IMR-90 (cell line): Measurements from ENCODE around the gene CEBPB. TPM values are rescaled to one million over a fixed set of nuclear protein-coding genes. Genes with fewer than 3 reads are reported as not detected.

Source experiments
- ATAC-seq: fragments of 200-7000 bp; cut with Tn5 transposase; 2 replicates; pipeline ENCODE4 v1.9.1; 2020; ENCODE audit warnings: low read depth, mild to moderate bottlenecking, moderate library complexity
- BruUV-seq: library from RNA; stranded (reverse); fragments of 400-500 nt; replicated peaks from 2 replicates; lab custom pipeline; 2021; lab: Mats Ljungman, UMichigan
- CTCF ChIA-PET: fragments of 300-600 bp; formaldehyde crosslinking; extraction: SDS; loops from one replicate; lab custom pipeline; 2021; ENCODE audit warnings: antibody characterized with exemption; lab: Yijun Ruan, JAX
- POLR2A ChIA-PET: fragments of 300-600 bp; sonication (Branson Sonifier 250); formaldehyde crosslinking; loops from one replicate; lab custom pipeline; 2022; ENCODE audit warnings: antibody characterized with exemption; ENCODE audit not compliant: unreplicated experiment; lab: Charles Lee
- DNase-seq: peaks from one replicate; pipeline ENCODE4 v3.0.0; 2013
- H2AFZ ChIP-seq: replicated peaks from 2 replicates; pipeline ENCODE3; 2013; ENCODE audit warnings: low read length, mild to moderate bottlenecking; ENCODE audit not compliant: poor library complexity
- H2AK5ac ChIP-seq: 2 replicates; pipeline ENCODE4 v1.6.1; 2013; ENCODE audit warnings: low read depth, low read length, inconsistent platforms
- H2AK9ac ChIP-seq: replicated peaks from 2 replicates; pipeline ENCODE3; 2013; ENCODE audit warnings: mild to moderate bottlenecking, low read depth, low read length, moderate library complexity; ENCODE audit not compliant: poor library complexity
- H2BK120ac ChIP-seq: 2 replicates; pipeline ENCODE4 v1.6.1; 2013; ENCODE audit warnings: low read depth, low read length, inconsistent platforms
- H2BK15ac ChIP-seq: 3 replicates; pipeline ENCODE4 v1.6.1; 2013; ENCODE audit warnings: low read depth, low read length, inconsistent platforms
- H2BK20ac ChIP-seq: 2 replicates; pipeline ENCODE4 v1.6.1; 2013; ENCODE audit warnings: low read depth, mild to moderate bottlenecking, inconsistent platforms, low read length, moderate library complexity
- H2BK5ac ChIP-seq: 2 replicates; pipeline ENCODE4 v1.6.1; 2013; ENCODE audit warnings: mild to moderate bottlenecking, low read depth, low read length, inconsistent platforms; ENCODE audit not compliant: poor library complexity, severe bottlenecking
- H3K14ac ChIP-seq: replicated peaks from 2 replicates; pipeline ENCODE4 v1.6.1; 2013; ENCODE audit warnings: low read depth, low read length, inconsistent platforms
- H3K18ac ChIP-seq: 2 replicates; pipeline ENCODE4 v1.6.1; 2013; ENCODE audit warnings: low read depth, low read length, control low read depth
- H3K23ac ChIP-seq: 2 replicates; pipeline ENCODE4 v1.6.1; 2013; ENCODE audit warnings: low read depth, low read length, inconsistent platforms
- H3K27ac ChIP-seq: 2 replicates; pipeline ENCODE4 v1.5.1; 2013; ENCODE audit warnings: mild to moderate bottlenecking, control low read depth, low read length; ENCODE audit not compliant: insufficient read depth
- H3K27me3 ChIP-seq: 2 replicates; pipeline ENCODE4 v1.6.1; 2013; ENCODE audit warnings: low read length; ENCODE audit not compliant: control insufficient read depth, insufficient read depth
- H3K36me3 ChIP-seq: 2 replicates; pipeline ENCODE4 v1.6.1; 2013; ENCODE audit warnings: low read length, mixed read lengths; ENCODE audit not compliant: control insufficient read depth, insufficient read depth
- H3K4ac ChIP-seq: 2 replicates; pipeline ENCODE4 v1.6.1; 2013; ENCODE audit warnings: low read depth, low read length, inconsistent platforms
- H3K4me1 ChIP-seq: 2 replicates; pipeline ENCODE4 v1.6.1; 2013; ENCODE audit warnings: low read length, mixed read lengths; ENCODE audit not compliant: control insufficient read depth, insufficient read depth
- H3K4me2 ChIP-seq: 2 replicates; pipeline ENCODE4 v1.6.1; 2013; ENCODE audit warnings: low read depth, mild to moderate bottlenecking, control low read depth, low read length, moderate library complexity
- H3K4me3 ChIP-seq: 2 replicates; pipeline ENCODE4 v1.5.1; 2013; ENCODE audit warnings: low read depth, mild to moderate bottlenecking, control low read depth, low read length, moderate library complexity; ENCODE audit not compliant: insufficient read depth
- H3K56ac ChIP-seq: 2 replicates; pipeline ENCODE4 v1.6.1; 2013; ENCODE audit warnings: low read length, inconsistent platforms; ENCODE audit not compliant: insufficient read depth; ENCODE audit errors: extremely low read depth
- H3K79me1 ChIP-seq, 2 experiments: 2 replicates each; pipeline ENCODE4 v1.6.1; 2013; ENCODE audit warnings: low read length in 2 of 2, inconsistent platforms in 1 of 2, low read depth in 1 of 2
- H3K9ac ChIP-seq: 2 replicates; pipeline ENCODE4 v1.6.1; 2013; ENCODE audit warnings: low read depth, low read length, control low read depth
- H3K9me1 ChIP-seq: 2 replicates; pipeline ENCODE4 v1.6.1; 2013; ENCODE audit warnings: low read length, inconsistent platforms; ENCODE audit not compliant: insufficient read depth
- H3K9me3 ChIP-seq: 2 replicates; pipeline ENCODE4 v1.6.1; 2013; ENCODE audit warnings: low read length; ENCODE audit not compliant: control insufficient read depth, insufficient read depth
- H4K20me1 ChIP-seq: 2 replicates; pipeline ENCODE4 v1.6.1; 2013; ENCODE audit warnings: low read length, inconsistent platforms; ENCODE audit not compliant: insufficient read depth
- H4K5ac ChIP-seq: 2 replicates; pipeline ENCODE4 v1.6.1; 2013; ENCODE audit warnings: mild to moderate bottlenecking, low read depth, low read length, control low read depth
- H4K8ac ChIP-seq, 2 experiments: 2 replicates each; pipeline ENCODE4 v1.6.1; 2013; ENCODE audit warnings: low read depth in 2 of 2, low read length in 2 of 2, control low read depth in 1 of 2, inconsistent platforms in 1 of 2
- H4K91ac ChIP-seq: 2 replicates; pipeline ENCODE4 v1.6.1; 2013; ENCODE audit warnings: low read depth, low read length, inconsistent platforms; ENCODE audit not compliant: insufficient read depth
- CTCF ChIP-seq: conservative IDR thresholded peaks from 2 replicates; pipeline ENCODE4 v1.5.1; 2012; ENCODE audit warnings: mild to moderate bottlenecking, low read depth, low read length, improper control_type of control experiment
- FOS ChIP-seq: fragments of 150-350 bp; IDR thresholded peaks from 2 replicates; pipeline ENCODE4 v1.6.1; 2016; ENCODE audit warnings: low read depth, low read length
- MAZ ChIP-seq: IDR thresholded peaks from 2 replicates; pipeline ENCODE4 v1.6.1; 2012; ENCODE audit warnings: low read depth, mild to moderate bottlenecking, low read length, improper control_type of control experiment, moderate library complexity, borderline replicate concordance
- POLR2A ChIP-seq: IDR thresholded peaks from 2 replicates; pipeline ENCODE4 v1.6.1; 2012; ENCODE audit warnings: mild to moderate bottlenecking, low read depth, low read length
- RAD21 ChIP-seq: IDR thresholded peaks from 2 replicates; pipeline ENCODE4 v1.6.1; 2012; ENCODE audit warnings: low read length, improper control_type of control experiment
- RFX5 ChIP-seq: IDR thresholded peaks from 2 replicates; pipeline ENCODE4 v1.8.0; 2012; ENCODE audit warnings: low read depth, mild to moderate bottlenecking, low read length, moderate library complexity
- USF2 ChIP-seq: fragments of 150-350 bp; IDR thresholded peaks from 2 replicates; pipeline ENCODE4 v1.6.1; 2017; ENCODE audit warnings: mild to moderate bottlenecking, antibody characterized with exemption, low read length, low read depth
- WGBS, 2 experiments: methylation state at CpG; one replicate each; pipeline versions ENCODE4 v1.1.5 to v1.1.7; 2013; ENCODE audit warnings: missing lambda C conversion rate in 2 of 2; ENCODE audit not compliant: insufficient read length in 1 of 2; ENCODE audit errors: extremely low coverage in 2 of 2; 5-methylcytosine and 5-hydroxymethylcytosine counted together
- dilution Hi-C: fragments of 300-500 bp; cut with HindIII; formaldehyde crosslinking; loops from one replicate; pipeline ENCODE4 v1.14.3; 2018; ENCODE audit warnings: low sequenced_read_pairs; ENCODE audit not compliant: unreplicated experiment
- in situ Hi-C: fragments of 300-500 bp; cut with MboI; formaldehyde crosslinking; loops from 3 replicates; pipeline ENCODE4 v1.14.3; 2019; ENCODE audit warnings: low sequenced_read_pairs, inconsistent platforms, mixed read lengths
- intact Hi-C: fragments of 100-400 bp; cut with micrococcal nuclease; formaldehyde crosslinking; loops from 2 replicates; pipeline ENCODE4 v1.10.0; 2022
- polyA plus RNA-seq, 3 experiments: library from polyadenylated mRNA; depleted of rRNA; stranded (reverse); fragments of >200 nt; gene quantifications; 2 replicates each; pipeline ENCODE4 v1.2.3, GENCODE V29; 2012; ENCODE audit warnings: low replicate concordance in 1 of 3
- total RNA-seq: library from RNA; depleted of rRNA; stranded (reverse); fragments of >200 nt; gene quantifications from 2 replicates; pipeline ENCODE4 v1.2.3, GENCODE V29; 2012

The CEBPB gene
- total and polyA plus RNA-seq, 2 of the 4 experiments (the other 2 are of a cell fraction), result 3.4 to 17.4 TPM

GRCh38 chr20:50175938-50176933 is 14.4 kb upstream of the CEBPB start:
- Histone ChIP-seq H3K18ac (no peak overlapping the region), H2AK5ac (no peak overlapping the region), H4K20me1 (no peaks in the 10 kb centered on the region), H2BK5ac (no peak overlapping the region), H3K4me3 (no peak overlapping the region), H3K27me3 (no peaks in the 10 kb centered on the region), H3K56ac (no peak overlapping the region), H3K9ac (no peak overlapping the region), H3K23ac (no peak overlapping the region), H3K27ac (no peak overlapping the region), H2BK120ac (no peak overlapping the region), H2BK20ac (no peak overlapping the region), H4K5ac (no peak overlapping the region), H2AFZ (no peak overlapping the region), H3K4ac (no peak overlapping the region), H3K4me2 (no peak overlapping the region), H2AK9ac (no peak overlapping the region), H3K79me1 (peaks cover 4 to 15% of the 10 kb centered on the region in 2 experiments; a peak in 2 of 4 replicates), H3K9me1 (peaks cover 6% of the 10 kb centered on the region; the same call in 1 of the 2 replicates), H2BK15ac (no peak overlapping the region), H3K36me3 (no peaks in the 10 kb centered on the region), H4K91ac (no peak overlapping the region), H3K4me1 (peaks cover 11% of the 10 kb centered on the region), H3K9me3 (no peaks in the 10 kb centered on the region), H3K14ac (no peak overlapping the region), H4K8ac (no peak overlapping the region)
- POLR2A ChIA-PET, result no interaction called here
- CTCF ChIA-PET, result interaction anchor here (0.7 kb wide), 1 partner anchor 108 kb away, joined by 3 read pairs; no protein-coding TSS in a partner anchor
- no peak for ATAC-seq
- no peak for DNase-seq
- BruUV-seq, result no TSS peak
- intact Hi-C loops (no loop called here), in situ Hi-C loops (loop anchor here (5.0 kb wide), 1 partner anchor 194 kb away; the partner anchor contains the start of gene SNAI1), dilution Hi-C loops (no loop called here)
- TF ChIP-seq FOS (no peak), CTCF (no peak), POLR2A (no peak), RAD21 (no peak), USF2 (no peak), MAZ (no peak), RFX5 (no peak)
- WGBS, 2 experiments, result 100% methylated on average over 3 of the region's 18 CpGs; no CpG with 5 or more reads in 1 of the 2 experiments
